SU-DHL-6 (cell line): ENCODE data around the gene FAM32A.

Experiments used
- H2AFZ ChIP-seq: fragments of 200-600 bp; sonication (generic); 2 replicates; pipeline ENCODE4 v1.6.1; 2014; ENCODE audit warnings: low read depth, mild to moderate bottlenecking, moderate library complexity, mixed read lengths, antibody characterized with exemption, low read length; ENCODE audit not compliant: severe bottlenecking
- H3F3A ChIP-seq: fragments of 200-600 bp; shearing (Covaris generic); 2 replicates; pipeline ENCODE4 v1.6.0; 2016; ENCODE audit warnings: antibody characterized with exemption, mild to moderate bottlenecking; ENCODE audit not compliant: insufficient read depth
- H3K27ac ChIP-seq: fragments of 200-600 bp; sonication (generic); 2 replicates; pipeline ENCODE4 v1.5.1; 2016; ENCODE audit warnings: low read depth, mild to moderate bottlenecking, low read length, moderate library complexity, mixed read lengths
- H3K27me3 ChIP-seq: fragments of 200-600 bp; sonication (generic), shearing (Covaris generic); 2 replicates; pipeline ENCODE4 v1.6.0; 2014; ENCODE audit warnings: mild to moderate bottlenecking, low read length
- H3K36me3 ChIP-seq: fragments of 200-600 bp; sonication (generic); 2 replicates; pipeline ENCODE4 v1.6.1; 2014; ENCODE audit warnings: mild to moderate bottlenecking, low read length, mixed read lengths
- H3K4me2 ChIP-seq: fragments of 300-600, 200-600 bp; shearing (Covaris generic), sonication (generic); 2 replicates; pipeline ENCODE4 v1.6.0; 2014; ENCODE audit warnings: low read length, low read depth, mild to moderate bottlenecking; ENCODE audit not compliant: poor library complexity, severe bottlenecking
- H3K4me3 ChIP-seq: fragments of 200-600 bp; sonication (generic); 2 replicates; pipeline ENCODE4 v1.5.1; 2014; ENCODE audit warnings: antibody characterized with exemption, low read length, mild to moderate bottlenecking, mixed read lengths; ENCODE audit not compliant: insufficient read depth, poor library complexity, severe bottlenecking
- H3K79me2 ChIP-seq: fragments of 200-600 bp; sonication (generic); 2 replicates; pipeline ENCODE4 v1.6.1; 2014; ENCODE audit warnings: mild to moderate bottlenecking, low read length, moderate library complexity; ENCODE audit not compliant: insufficient read depth
- H3K9ac ChIP-seq: fragments of 200-600 bp; sonication (generic); 2 replicates; pipeline ENCODE4 v1.7.0; 2014; ENCODE audit warnings: mild to moderate bottlenecking, low read length
- H3K9me2 ChIP-seq: fragments of 200-600 bp; sonication (generic); replicated peaks from 2 replicates; pipeline ENCODE4 v1.6.1; 2014; ENCODE audit warnings: low read length; ENCODE audit not compliant: insufficient read depth
- H3K9me3 ChIP-seq: fragments of 200-600 bp; sonication (generic); 2 replicates; pipeline ENCODE4 v1.6.1; 2014; ENCODE audit warnings: low read length, mixed read lengths; ENCODE audit not compliant: insufficient read depth
- H4K20me1 ChIP-seq: fragments of 200-600 bp; sonication (generic); 2 replicates; pipeline ENCODE4 v1.6.1; 2014; ENCODE audit warnings: low read depth, mild to moderate bottlenecking, antibody characterized with exemption, low read length, moderate library complexity, mixed read lengths
- EZH2phosphoT487 ChIP-seq: fragments of 200-600 bp; sonication (generic), shearing (Covaris generic); conservative IDR thresholded peaks from 2 replicates; pipeline ENCODE4 v1.6.1; 2018; ENCODE audit warnings: mild to moderate bottlenecking, antibody characterized with exemption, low read length, moderate library complexity, mixed read lengths
- TF ChIP-seq, protein P1 (sequence below): fragments of 200-600 bp; sonication (generic); IDR thresholded peaks from one replicate; pipeline ENCODE4 v1.5.1; 2017; ENCODE audit warnings: antibody characterized with exemption, mild to moderate bottlenecking, low read length, moderate library complexity; ENCODE audit not compliant: insufficient read depth, poor library complexity, severe bottlenecking

Gene FAM32A

GRCh38 chr19:16210168-16210567, 25.0 kb downstream of the FAM32A start:
- Histone ChIP-seq H3K9me2 (no peaks in the 10 kb centered on the region), H3K4me2 (no peak overlapping the region), H3K9me3 (no peaks in the 10 kb centered on the region), H4K20me1 (no peaks in the 10 kb centered on the region), H3K4me3 (no peak overlapping the region), H3K9ac (no peak overlapping the region), H3F3A (no peaks in the 10 kb centered on the region), H3K27ac (no peak overlapping the region), H3K36me3 (0 out of 2 replicates have a peak, but pooled peaks cover 3% of the 10 kb centered on the region), H2AFZ (no peak overlapping the region), H3K79me2 (0 out of 2 replicates have a peak, but pooled peaks cover 8% of the 10 kb centered on the region), H3K27me3 (no peaks in the 10 kb centered on the region)
- TF ChIP-seq, protein P1, sequence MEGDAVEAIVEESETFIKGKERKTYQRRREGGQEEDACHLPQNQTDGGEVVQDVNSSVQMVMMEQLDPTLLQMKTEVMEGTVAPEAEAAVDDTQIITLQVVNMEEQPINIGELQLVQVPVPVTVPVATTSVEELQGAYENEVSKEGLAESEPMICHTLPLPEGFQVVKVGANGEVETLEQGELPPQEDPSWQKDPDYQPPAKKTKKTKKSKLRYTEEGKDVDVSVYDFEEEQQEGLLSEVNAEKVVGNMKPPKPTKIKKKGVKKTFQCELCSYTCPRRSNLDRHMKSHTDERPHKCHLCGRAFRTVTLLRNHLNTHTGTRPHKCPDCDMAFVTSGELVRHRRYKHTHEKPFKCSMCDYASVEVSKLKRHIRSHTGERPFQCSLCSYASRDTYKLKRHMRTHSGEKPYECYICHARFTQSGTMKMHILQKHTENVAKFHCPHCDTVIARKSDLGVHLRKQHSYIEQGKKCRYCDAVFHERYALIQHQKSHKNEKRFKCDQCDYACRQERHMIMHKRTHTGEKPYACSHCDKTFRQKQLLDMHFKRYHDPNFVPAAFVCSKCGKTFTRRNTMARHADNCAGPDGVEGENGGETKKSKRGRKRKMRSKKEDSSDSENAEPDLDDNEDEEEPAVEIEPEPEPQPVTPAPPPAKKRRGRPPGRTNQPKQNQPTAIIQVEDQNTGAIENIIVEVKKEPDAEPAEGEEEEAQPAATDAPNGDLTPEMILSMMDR, result no peak
- no peak for TF ChIP-seq EZH2phosphoT487

- Histone ChIP-seq H3K27ac (no peak overlapping the region), H3K36me3 (0 out of 2 replicates have a peak, but pooled peaks cover 3% of the 10 kb centered on the region), H3K4me2 (no peak overlapping the region), H4K20me1 (no peaks in the 10 kb centered on the region), H3K9ac (no peak overlapping the region), H2AFZ (no peak overlapping the region), H3K9me3 (no peaks in the 10 kb centered on the region), H3K9me2 (no peaks in the 10 kb centered on the region), H3K79me2 (0 out of 2 replicates have a peak, but pooled peaks cover 8% of the 10 kb centered on the region), H3K4me3 (no peak overlapping the region), H3K27me3 (no peaks in the 10 kb centered on the region), H3F3A (no peaks in the 10 kb centered on the region; the same call in 1 of the 2 replicates)
- TF ChIP-seq EZH2phosphoT487, result no peak
- TF ChIP-seq, protein P1, result no peak
Observed at GRCh38 chr19:16213076-16213475, 27.9 kb downstream of the FAM32A start.

DNA sequence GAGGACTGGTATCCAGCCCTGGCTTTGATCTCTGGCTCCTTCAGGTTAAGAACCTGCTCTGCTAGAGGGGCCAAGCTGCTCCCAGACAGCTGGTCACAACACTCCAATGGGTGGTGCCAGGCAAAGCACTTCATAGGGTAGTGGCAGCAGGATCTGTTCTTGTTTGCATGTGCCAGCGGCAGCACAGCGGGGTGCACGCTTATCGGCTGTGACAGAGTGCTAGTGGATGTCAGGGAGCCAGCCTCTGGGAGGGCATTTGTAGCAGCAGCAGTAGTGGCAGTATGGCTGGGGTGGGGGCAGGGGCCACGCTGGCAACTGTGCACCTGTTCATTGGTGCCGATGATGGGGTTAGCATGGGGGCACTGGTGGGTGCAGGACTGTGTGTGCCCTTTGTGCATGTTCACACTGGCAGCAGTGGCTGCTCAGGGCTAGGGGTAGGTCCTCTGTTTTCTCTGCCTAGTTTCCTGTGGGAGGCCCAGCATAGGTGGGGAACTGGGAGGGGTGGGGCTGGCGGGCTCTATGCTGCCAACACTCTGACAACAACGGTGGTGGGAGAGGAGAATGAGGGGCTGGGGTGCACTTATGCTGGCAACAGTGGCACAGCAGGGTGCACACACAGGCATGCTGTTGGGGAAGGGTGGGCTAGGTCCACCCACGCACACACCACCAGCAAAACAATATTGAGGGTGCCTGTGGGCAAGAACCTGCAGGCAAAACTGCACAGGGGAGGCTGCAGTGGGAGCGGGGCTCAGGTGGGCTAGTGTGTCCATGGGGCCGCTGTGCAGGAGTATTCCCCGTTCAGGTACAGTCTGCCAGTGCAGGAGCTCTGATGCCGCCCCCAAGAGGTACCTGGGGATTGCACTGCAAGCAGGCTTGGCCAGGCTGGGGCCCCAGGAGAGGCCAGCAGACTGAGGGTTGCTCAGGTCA, 31.8 kb downstream of the FAM32A start:
- H3K4me3 ChIP-seq, result no peak overlapping the region
- no peak for TF ChIP-seq EZH2phosphoT487
- TF ChIP-seq, protein P1, result no peak
- H3K9me3 ChIP-seq, result peaks cover 24% of the 10 kb centered on the region
- H3K9me2 ChIP-seq, result no peaks in the 10 kb centered on the region
- peaks cover 4% of the 10 kb centered on the region; the same call in 1 of the 2 replicates for H3F3A ChIP-seq
- no peak overlapping the region for H2AFZ ChIP-seq
- H3K9ac ChIP-seq, result no peak overlapping the region
- no peak overlapping the region for H3K4me2 ChIP-seq
- no peak overlapping the region for H3K27ac ChIP-seq
- peaks cover 24% of the 10 kb centered on the region for H3K36me3 ChIP-seq
- no peaks in the 10 kb centered on the region for H4K20me1 ChIP-seq
- 0 out of 2 replicates have a peak, but pooled peaks cover 8% of the 10 kb centered on the region for H3K79me2 ChIP-seq
- no peaks in the 10 kb centered on the region for H3K27me3 ChIP-seq
